Measurements from ENCODE around the gene PDE2A. TPM values are rescaled to one million over a fixed set of nuclear protein-coding genes. Genes with fewer than 3 reads are reported as not detected.

PDE2A gene
- total and polyA plus RNA-seq, 2 donors (not counting 3 experiments of a cell fraction or from before 2014, with no cell fraction given), result 14.8 to 16.8 TPM

- no TSS peak for BruUV-seq (replicated peaks)
- Histone ChIP-seq H3K36me3 (ENCODE audit: control insufficient read depth in 2 of 2, extremely low read depth in 1 of 2, insufficient read depth in 2 of 2, low read length in 2 of 2) (no peaks in the 10 kb centered on the region), H3K79me2 (ENCODE audit: control insufficient read depth, insufficient read depth, low read length) (no peaks in the 10 kb centered on the region), H3K27ac (ENCODE audit: insufficient read depth, low read depth, low read length) (no peak overlapping the region), H3K4me2 (ENCODE audit: insufficient read depth, low read length) (no peak overlapping the region), H3K4me1 (ENCODE audit: control insufficient read depth, extremely low read depth, insufficient read depth, low read length) (no peaks in the 10 kb centered on the region), H3K27me3 (ENCODE audit: control insufficient read depth in 2 of 2, insufficient read depth in 2 of 2, low read length in 2 of 2) (peaks cover 0 to 5% of the 10 kb centered on the region in 2 experiments), H3K9me1 (replicated peaks; ENCODE audit: control insufficient read depth, extremely low read depth, insufficient read depth, low read length) (no peaks in the 10 kb centered on the region), H3K9ac (replicated peaks; ENCODE audit: extremely low read depth, insufficient read depth, low read length) (no peak overlapping the region), H4K20me1 (replicated peaks; ENCODE audit: control insufficient read depth, extremely low read depth, insufficient read depth, low read length) (no peaks in the 10 kb centered on the region), H2AFZ (ENCODE audit: low read depth, low read length) (no peak overlapping the region), H3K4me3 (replicated peaks in 1 of 3; ENCODE audit: insufficient read depth in 1 of 3, low read depth in 1 of 3, low read length in 3 of 3) (no peak overlapping the region), H3K9me3 (replicated peaks; ENCODE audit: control insufficient read depth, insufficient read depth, low read length) (no peaks in the 10 kb centered on the region)
- TF ChIP-seq EZH2 (IDR thresholded peaks at IDR 0.05; ENCODE audit: borderline replicate concordance, low read depth, low read length, severe bottlenecking) (no peak), MYC (IDR thresholded peaks at IDR 0.05; ENCODE audit: low read depth, low read length) (no peak), POLR2A (IDR thresholded peaks at IDR 0.05; ENCODE audit: low read depth, low read length) (no peak), POLR2AphosphoS5 (IDR thresholded peaks at IDR 0.05; ENCODE audit: insufficient read depth, low read depth, low read length) (no peak), GATA2 (IDR thresholded peaks at IDR 0.05; ENCODE audit: insufficient read depth, insufficient read length, low read depth, low read length) (no peak)
- DNase-seq (ENCODE audit: low read depth, low spot score) (no peak), FAIRE-seq (no peak)
- POLR2A ChIA-PET, result no interaction called here
- CTCF ChIA-PET, result interaction anchor here (0.6 to 1.9 kb wide), 5 partner anchors 16 to 195 kb away, joined by 3 to 9 read pairs (median 3); no protein-coding TSS in a partner anchor
- dilution Hi-C loops (cut with MboI; ENCODE audit: extremely low pct_ligation_motif_present, low sequenced_read_pairs), result no loop called here
- intact Hi-C loops (cut with micrococcal nuclease), result no loop called here
Observed at GRCh38 chr11:72665911-72666472, 8.2 kb downstream of the PDE2A start.

GRCh38 chr11:72662036-72662435 lies 12.2 kb downstream of the PDE2A start:
- FAIRE-seq (no peak), DNase-seq (ENCODE audit: low read depth, low spot score) (no peak)
- intact Hi-C loops (cut with micrococcal nuclease) (no loop called here), dilution Hi-C loops (cut with MboI; ENCODE audit: extremely low pct_ligation_motif_present, low sequenced_read_pairs) (no loop called here)
- no peaks in the 10 kb centered on the region for H3K36me3 ChIP-seq (ENCODE audit: control insufficient read depth in 2 of 2, extremely low read depth in 1 of 2, insufficient read depth in 2 of 2, low read length in 2 of 2)
- BruUV-seq (replicated peaks), result no TSS peak
- no peak overlapping the region for H3K9ac ChIP-seq (replicated peaks; ENCODE audit: extremely low read depth, insufficient read depth, low read length)
- no peaks in the 10 kb centered on the region for H3K9me3 ChIP-seq (replicated peaks; ENCODE audit: control insufficient read depth, insufficient read depth, low read length)
- no peak overlapping the region for H2AFZ ChIP-seq (ENCODE audit: low read depth, low read length)
- H3K27ac ChIP-seq (ENCODE audit: insufficient read depth, low read depth, low read length), result no peak overlapping the region
- H3K79me2 ChIP-seq (ENCODE audit: control insufficient read depth, insufficient read depth, low read length), result no peaks in the 10 kb centered on the region
- H3K4me1 ChIP-seq (ENCODE audit: control insufficient read depth, extremely low read depth, insufficient read depth, low read length), result no peaks in the 10 kb centered on the region
- no peak overlapping the region for H3K4me2 ChIP-seq (ENCODE audit: insufficient read depth, low read length)
- no peaks in the 10 kb centered on the region for H4K20me1 ChIP-seq (replicated peaks; ENCODE audit: control insufficient read depth, extremely low read depth, insufficient read depth, low read length)
- TF ChIP-seq GATA2 (IDR thresholded peaks at IDR 0.05; ENCODE audit: insufficient read depth, insufficient read length, low read depth, low read length), result no peak
- no peak for TF ChIP-seq CTCF (IDR thresholded peaks at IDR 0.05; ENCODE audit: extremely low read depth in 1 of 2, insufficient read depth in 1 of 2, low read depth in 1 of 2, low read length in 2 of 2)
- no peak for TF ChIP-seq MAX (IDR thresholded peaks at IDR 0.05; ENCODE audit: insufficient read depth, insufficient read length)
- no peak for TF ChIP-seq FOS (IDR thresholded peaks at IDR 0.05; ENCODE audit: borderline replicate concordance, insufficient read depth, low read length)
- no peak for TF ChIP-seq EZH2 (IDR thresholded peaks at IDR 0.05; ENCODE audit: borderline replicate concordance, low read depth, low read length, severe bottlenecking)
- no peak for TF ChIP-seq JUN (IDR thresholded peaks at IDR 0.05; ENCODE audit: borderline replicate concordance, insufficient read depth, insufficient read length, low read depth)
- TF ChIP-seq POLR2AphosphoS5 (IDR thresholded peaks at IDR 0.05; ENCODE audit: insufficient read depth, low read depth, low read length), result no peak
- TF ChIP-seq MYC (IDR thresholded peaks at IDR 0.05; ENCODE audit: low read depth, low read length), result no peak
- TF ChIP-seq POLR2A (IDR thresholded peaks at IDR 0.05; ENCODE audit: low read depth, low read length), result no peak
- no peaks in the 10 kb centered on the region for H3K9me1 ChIP-seq (replicated peaks; ENCODE audit: control insufficient read depth, extremely low read depth, insufficient read depth, low read length)
- ChIA-PET POLR2A (no interaction called here), CTCF (interaction anchor here (1.3 to 4.0 kb wide), 2 partner anchors 22 to 63 kb away, joined by 3 to 10 read pairs; no protein-coding TSS in a partner anchor)
- H3K4me3 ChIP-seq (replicated peaks in 1 of 3; ENCODE audit: insufficient read depth in 1 of 3, low read depth in 1 of 3, low read length in 3 of 3), result no peak overlapping the region
- peaks cover 6 to 7% of the 10 kb centered on the region in 2 experiments for H3K27me3 ChIP-seq (ENCODE audit: control insufficient read depth in 2 of 2, insufficient read depth in 2 of 2, low read length in 2 of 2)

All from endothelial cell of umbilical vein (primary cell).